ENCODE results near the gene TNK1. TPM values are rescaled to one million over a fixed set of nuclear protein-coding genes. Genes with fewer than 3 reads are reported as not detected.
A peak's percentile ranks its signal among the peaks of the same experiment; 100 is the strongest.

Gene TNK1
- total RNA-seq, 1 experiment from 2014 or later = 10.1 TPM

DNA sequence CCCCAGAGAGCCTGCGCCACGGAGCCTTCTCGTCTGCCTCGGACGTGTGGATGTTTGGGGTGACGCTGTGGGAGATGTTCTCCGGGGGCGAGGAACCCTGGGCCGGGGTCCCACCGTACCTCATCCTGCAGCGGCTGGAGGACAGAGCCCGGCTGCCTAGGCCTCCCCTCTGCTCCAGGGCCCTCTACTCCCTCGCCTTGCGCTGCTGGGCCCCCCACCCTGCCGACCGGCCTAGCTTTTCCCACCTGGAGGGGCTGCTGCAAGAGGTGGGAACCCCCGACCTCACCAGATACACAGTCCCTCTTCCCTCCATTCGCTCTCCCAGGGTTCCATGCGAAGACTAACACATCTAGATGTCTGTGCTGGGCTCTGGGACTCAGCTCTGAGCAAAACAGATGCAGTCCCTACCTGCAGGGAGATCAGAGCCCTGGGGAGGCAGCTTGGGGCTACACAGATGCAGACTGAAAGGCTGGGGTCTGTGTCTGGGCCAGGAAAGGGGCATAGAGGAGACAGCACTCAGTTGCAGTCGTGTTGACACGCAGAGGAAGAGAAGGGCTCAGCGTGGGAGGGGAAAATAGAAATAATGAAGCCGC is 3.7 kb downstream of the TNK1 start:
- peaks cover 7 to 32% (median 31%) of the 10 kb centered on the region in 3 experiments; a peak in 6 of 7 replicates for H3K36me3 Mint-ChIP-seq (ENCODE audit: insufficient read depth in 1 of 3, low read depth in 3 of 3)
- Histone ChIP-seq H4K20me1 (ENCODE audit: control insufficient read depth, insufficient read depth, insufficient read length) (no peaks in the 10 kb centered on the region), H4K91ac (ENCODE audit: insufficient read length, low read depth, low read length) (no peak overlapping the region), H3K4ac (ENCODE audit: low read depth, low read length) (no peak overlapping the region), H2BK5ac (ENCODE audit: insufficient read length, low read length) (no peak overlapping the region), H3K27me3 (ENCODE audit: insufficient read depth, low read length) (peaks cover 11% of the 10 kb centered on the region; the same call in 1 of the 2 replicates), H3K9ac (ENCODE audit: extremely low read depth, insufficient read length, low read length) (no peak overlapping the region), H2BK12ac (ENCODE audit: insufficient read length, low read depth, low read length) (no peak overlapping the region), H3K9me3 (ENCODE audit: control insufficient read depth, low read depth, low read length) (no peaks in the 10 kb centered on the region), H3K4me2 (ENCODE audit: insufficient read depth, insufficient read length, low read length) (peak overlapping the region; percentile 57), H3K23me2 (ENCODE audit: insufficient read length, low read depth, low read length, poor library complexity, severe bottlenecking) (peaks cover 17% of the 10 kb centered on the region), H3K23ac (ENCODE audit: insufficient read length, low read depth, low read length) (no peak overlapping the region), H3K79me1 (ENCODE audit: insufficient read depth, low read depth, low read length, poor library complexity, severe bottlenecking) (no peaks in the 10 kb centered on the region), H2AK5ac (ENCODE audit: insufficient read length, low read length) (no peak overlapping the region), H2BK120ac (ENCODE audit: low read depth, low read length, poor library complexity, severe bottlenecking) (no peak overlapping the region), H3K79me2 (ENCODE audit: insufficient read depth, low read length) (no peaks in the 10 kb centered on the region), H3K4me1 (ENCODE audit: insufficient read depth, low read length) (no peaks in the 10 kb centered on the region), H2AFZ (ENCODE audit: low read length) (no peak overlapping the region), H4K5ac (ENCODE audit: insufficient read length, low read depth, low read length) (no peak overlapping the region), H2BK15ac (ENCODE audit: low read depth, low read length) (no peak overlapping the region), H3K56ac (ENCODE audit: insufficient read length, low read depth, low read length) (no peak overlapping the region), H3K18ac (ENCODE audit: insufficient read length, low read depth, low read length) (no peak overlapping the region), H3T11ph (ENCODE audit: low read length) (no peak overlapping the region), H3K14ac (ENCODE audit: insufficient read depth, low read length) (0 out of 2 replicates have a peak overlapping the region, but pooled peaks have one; percentile 22), H2BK20ac (ENCODE audit: low read depth, low read length, poor library complexity, severe bottlenecking) (no peak overlapping the region), H3K27ac (ENCODE audit: insufficient read length, low read depth, low read length) (no peak overlapping the region), H4K8ac (replicated peaks; ENCODE audit: insufficient read length, low read depth, low read length) (no peak overlapping the region)
- peak overlapping the region in 2 of 3 experiments; percentile 31 to 83; a peak in 4 of 7 replicates for H3K27ac Mint-ChIP-seq
- no CpG with 5 or more reads among the region's 23 CpGs for WGBS (ENCODE audit: extremely low coverage, insufficient read length, low lambda C conversion rate)
- peak overlapping the region; percentile 54 to 63 for H3K4me3 Mint-ChIP-seq
- 0 out of 5 replicates have a peak, but pooled peaks cover 0 to under 1% of the 10 kb centered on the region in 2 experiments for H3K9me3 Mint-ChIP-seq
- TF ChIP-seq, protein P1, sequence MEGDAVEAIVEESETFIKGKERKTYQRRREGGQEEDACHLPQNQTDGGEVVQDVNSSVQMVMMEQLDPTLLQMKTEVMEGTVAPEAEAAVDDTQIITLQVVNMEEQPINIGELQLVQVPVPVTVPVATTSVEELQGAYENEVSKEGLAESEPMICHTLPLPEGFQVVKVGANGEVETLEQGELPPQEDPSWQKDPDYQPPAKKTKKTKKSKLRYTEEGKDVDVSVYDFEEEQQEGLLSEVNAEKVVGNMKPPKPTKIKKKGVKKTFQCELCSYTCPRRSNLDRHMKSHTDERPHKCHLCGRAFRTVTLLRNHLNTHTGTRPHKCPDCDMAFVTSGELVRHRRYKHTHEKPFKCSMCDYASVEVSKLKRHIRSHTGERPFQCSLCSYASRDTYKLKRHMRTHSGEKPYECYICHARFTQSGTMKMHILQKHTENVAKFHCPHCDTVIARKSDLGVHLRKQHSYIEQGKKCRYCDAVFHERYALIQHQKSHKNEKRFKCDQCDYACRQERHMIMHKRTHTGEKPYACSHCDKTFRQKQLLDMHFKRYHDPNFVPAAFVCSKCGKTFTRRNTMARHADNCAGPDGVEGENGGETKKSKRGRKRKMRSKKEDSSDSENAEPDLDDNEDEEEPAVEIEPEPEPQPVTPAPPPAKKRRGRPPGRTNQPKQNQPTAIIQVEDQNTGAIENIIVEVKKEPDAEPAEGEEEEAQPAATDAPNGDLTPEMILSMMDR (conservative IDR thresholded peaks at IDR 0.05) = no peak
- peaks cover 37% of the 10 kb centered on the region for H3K27me3 Mint-ChIP-seq (ENCODE audit: low read depth)
- H3K4me1 Mint-ChIP-seq = peaks cover 21 to 25% of the 10 kb centered on the region in 2 experiments
- no peak for DNase-seq

All from H9 (cell line).